Activated T-helper 9 cell treated with anti-CD3 and anti-CD28 coated beads, Interleukin-2, amount 50 U/mL, for 16 hours (primary cell): ENCODE data around the gene PIGB.
"Not testable (repeated sequence)": the region's sequence is repeated elsewhere in the genome, so short reads cannot be mapped to it uniquely, and the experiment has no call there.

ENCODE experiments used
- DNase-seq: peaks from one replicate; pipeline ENCODE4 v3.0.0-alpha.2; 2020; ENCODE audit warnings: low read depth

The PIGB gene

GRCh38 chr15:55302801-55303200 lies 16.2 kb upstream of the PIGB start:
- not testable (repeated sequence) for DNase-seq

DNA sequence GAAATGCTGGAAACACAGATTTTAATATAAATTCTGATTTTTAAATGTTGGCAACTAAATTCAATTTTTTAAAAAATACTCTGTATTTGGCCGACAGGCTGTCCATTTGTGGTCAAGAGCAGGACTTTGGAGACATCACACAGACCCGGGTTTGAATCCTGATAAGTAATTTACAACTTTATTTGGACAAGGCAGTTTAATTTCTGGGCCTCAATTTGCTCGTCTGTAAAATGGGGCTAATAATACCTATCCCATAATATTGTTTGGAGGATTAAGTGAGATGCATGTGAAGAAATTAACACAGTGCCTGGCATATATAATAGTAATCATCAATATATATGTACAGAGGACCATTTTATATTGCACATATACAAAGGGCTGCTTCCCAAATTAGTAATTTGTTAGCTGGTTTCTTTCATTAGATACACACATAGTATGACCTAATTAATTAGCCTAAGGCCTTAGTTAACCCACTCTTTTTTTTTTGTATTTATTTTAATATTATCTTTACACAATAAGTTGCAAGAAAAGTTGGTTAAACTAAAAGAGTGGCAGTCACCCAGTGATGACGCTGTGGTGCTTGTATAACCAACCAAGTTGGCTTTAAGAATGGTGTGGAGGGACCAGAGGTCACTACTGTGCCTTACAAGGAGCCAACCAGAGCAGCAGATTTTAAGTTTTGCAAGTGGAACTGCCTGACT lies 665 bp downstream of the PIGB start:
- no peak for DNase-seq

DNA sequence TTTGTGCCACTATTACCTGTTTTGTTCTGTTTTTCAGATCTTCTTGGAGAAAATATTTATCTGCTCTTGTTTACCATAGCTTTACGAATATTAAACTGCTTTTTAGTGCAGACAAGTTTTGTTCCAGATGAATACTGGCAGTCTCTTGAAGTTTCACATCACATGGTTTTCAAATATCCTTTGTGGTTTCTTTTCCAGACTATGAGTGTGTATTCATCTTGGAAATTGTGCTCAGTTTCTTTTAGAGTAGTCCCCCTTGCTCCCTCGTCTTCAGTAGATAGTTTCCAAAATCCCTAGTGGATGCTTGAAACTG lies 1.2 kb downstream of the PIGB start:
- DNase-seq, result no peak

DNA sequence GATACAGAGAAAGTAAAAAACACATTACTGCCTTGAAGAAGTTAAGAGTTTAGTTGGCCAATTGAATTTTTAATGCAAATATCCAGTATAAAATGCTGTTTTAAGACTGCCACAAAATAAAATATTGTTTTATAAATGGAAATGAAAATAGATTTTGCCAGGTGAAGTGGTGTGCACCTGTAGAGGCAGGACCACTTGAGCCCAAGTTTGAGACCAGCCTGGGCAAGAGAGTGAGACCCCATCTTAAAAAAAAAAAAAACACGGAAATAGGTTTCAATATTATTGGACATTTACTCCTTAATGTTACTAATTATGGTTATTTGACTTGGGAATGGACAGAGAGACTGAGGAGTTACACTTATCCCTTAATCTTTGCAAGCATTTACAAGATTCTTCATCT lies 1.9 kb downstream of the PIGB start:
- no peak for DNase-seq

- DNase-seq, result no peak
Measured at GRCh38 chr15:55322467-55322866, 3.4 kb downstream of the PIGB start.

DNA sequence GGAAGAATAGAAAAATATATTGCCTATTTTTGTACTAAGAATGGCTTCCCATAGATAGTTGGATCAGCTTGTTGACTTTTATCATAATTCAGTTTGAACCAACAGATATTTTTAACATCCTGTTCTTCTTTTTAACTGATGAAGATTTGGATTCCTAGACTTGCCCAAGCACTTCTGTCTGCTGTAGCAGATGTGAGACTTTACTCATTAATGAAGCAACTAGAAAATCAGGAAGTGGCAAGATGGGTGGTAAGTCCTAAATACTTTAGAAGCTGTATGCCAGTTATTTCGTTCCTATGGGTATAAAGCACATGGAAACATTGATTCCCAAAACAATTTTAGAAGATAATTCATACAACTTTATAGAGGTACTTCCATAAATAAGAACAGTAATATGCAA lies 8.4 kb downstream of the PIGB start:
- DNase-seq, result no peak

DNA sequence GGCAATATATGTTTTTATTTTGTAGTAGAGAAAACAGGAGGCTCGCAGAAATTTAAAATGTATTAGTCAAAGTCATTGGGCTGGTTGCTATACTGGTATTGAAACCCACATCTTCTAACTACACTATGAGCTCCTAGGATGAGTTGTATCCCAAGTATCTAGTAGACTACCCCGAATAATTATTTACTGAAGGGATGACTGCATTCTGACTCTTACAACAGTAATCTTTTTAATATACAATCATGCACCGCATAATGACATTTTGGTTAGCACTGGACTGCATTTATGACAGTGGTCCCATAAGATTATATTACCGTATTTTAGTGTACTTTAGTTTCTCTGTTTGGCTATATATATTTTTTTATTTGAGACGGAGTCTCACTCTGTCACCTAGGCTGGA lies 15.3 kb downstream of the PIGB start:
- no peak for DNase-seq

- no peak for DNase-seq
Measured at GRCh38 chr15:55334997-55335396, 16.0 kb downstream of the PIGB start.

GRCh38 chr15:55337160-55337559 lies 18.1 kb downstream of the PIGB start:
- DNase-seq, result no peak

DNA sequence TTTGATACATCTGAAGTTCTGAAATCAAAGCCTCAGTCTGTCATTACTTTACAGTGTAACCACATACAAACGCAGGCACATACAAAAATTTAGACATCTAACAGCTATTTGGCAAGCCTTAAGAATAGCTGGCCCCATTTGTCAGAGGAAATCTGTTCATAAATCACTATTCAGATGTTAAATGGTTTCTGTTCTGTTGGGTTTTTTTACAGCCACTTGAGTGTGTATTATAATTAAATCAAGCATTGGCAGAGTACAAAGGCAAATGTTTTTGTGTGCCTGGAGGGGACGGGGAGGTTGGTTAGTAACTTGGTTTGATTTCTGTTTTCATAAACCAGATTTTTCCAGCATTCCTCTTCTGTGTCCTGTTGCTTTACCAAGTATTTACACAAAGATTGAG lies 24.1 kb downstream of the PIGB start:
- no peak for DNase-seq

DNA sequence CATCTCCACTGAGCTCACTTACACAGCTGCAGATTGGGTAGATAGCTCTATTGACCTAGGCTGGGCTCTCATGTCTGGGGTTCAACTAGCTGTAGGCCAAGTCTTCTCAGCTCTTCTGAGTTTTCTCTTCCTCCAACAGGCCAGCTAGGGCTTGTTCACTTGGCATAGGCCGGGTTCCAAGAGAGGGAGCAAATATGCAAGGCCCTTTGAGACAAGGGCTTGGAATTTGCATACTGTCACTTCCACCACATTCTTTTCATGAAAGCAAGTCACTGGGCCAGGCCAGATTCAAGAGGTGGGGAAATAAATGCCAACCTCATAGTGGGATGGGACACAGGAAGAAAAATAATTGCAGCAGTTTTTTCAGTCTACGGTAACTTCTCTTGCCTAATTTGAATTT lies 25.2 kb downstream of the PIGB start:
- DNase-seq, result no peak

DNA sequence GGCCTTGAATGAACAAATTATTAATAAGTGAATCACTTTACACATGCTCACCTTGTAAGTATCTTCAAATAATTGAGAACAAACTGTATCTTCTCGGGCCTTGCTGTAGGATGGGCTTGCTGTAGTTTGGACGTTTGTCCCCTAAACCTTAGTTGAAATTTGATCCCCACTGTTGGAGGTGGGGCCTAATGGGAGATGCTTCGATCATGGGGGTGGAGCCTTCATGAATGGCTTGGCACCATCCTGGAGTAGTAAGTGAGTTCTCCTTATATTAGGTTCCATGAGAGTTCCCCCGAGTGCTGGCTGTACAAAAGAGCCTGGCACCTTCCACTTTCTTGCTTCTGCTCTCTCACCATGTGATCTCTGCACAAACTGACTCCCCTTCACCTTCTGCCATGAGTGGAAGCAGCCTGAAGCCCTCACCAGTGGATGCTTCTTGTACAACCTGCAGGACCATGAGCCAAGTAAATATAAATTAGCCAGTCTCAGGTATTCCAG lies 29.3 kb downstream of the PIGB start:
- no peak for DNase-seq

DNA sequence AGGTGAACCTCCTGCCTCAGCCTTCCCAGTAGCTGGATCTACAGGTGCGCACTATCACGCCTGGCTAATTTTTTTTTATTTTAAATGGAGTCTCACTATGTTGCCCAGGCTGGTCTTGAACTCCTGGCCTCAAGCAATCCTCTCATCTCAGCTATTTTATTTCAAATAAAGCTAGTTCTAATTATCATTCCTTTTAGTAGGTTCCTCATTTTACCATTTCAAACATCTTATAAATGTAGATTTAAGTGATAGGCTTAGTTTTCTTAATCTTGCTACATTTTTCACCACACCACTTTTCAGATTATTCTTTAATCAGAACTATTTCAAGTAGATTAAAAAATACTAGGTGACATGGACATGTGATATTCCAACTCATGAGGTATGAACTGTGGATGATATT lies 30.3 kb downstream of the PIGB start:
- DNase-seq, result no peak

GRCh38 chr15:55353025-55353424 lies 34.0 kb downstream of the PIGB start:
- DNase-seq, result no peak

GRCh38 chr15:55356985-55357585 lies 38.1 kb downstream of the PIGB start:
- no peak for DNase-seq

- no peak for DNase-seq
Measured at GRCh38 chr15:55357774-55358173, 38.8 kb downstream of the PIGB start.

GRCh38 chr15:55358471-55358870 lies 39.4 kb downstream of the PIGB start:
- DNase-seq, result no peak

DNA sequence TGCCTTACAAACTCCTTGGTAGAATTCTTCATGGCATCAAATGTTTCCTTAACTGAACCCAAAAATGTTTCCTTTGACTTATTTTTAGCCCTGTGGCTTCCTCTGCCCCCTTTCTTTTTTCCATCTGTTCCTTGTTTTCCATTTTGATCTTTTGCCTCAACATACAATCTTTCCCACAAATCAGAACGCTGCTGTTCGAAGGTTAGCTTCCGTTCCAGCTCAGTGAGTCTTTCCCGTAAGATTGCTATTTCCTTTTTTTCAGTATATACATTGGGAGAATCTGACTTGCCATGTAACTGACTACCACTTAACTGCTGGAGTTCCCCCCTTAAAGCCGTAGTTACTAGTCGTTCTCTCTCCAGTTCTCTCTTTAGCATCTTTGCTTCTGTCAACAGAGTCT lies 41.2 kb downstream of the PIGB start:
- no peak for DNase-seq

DNA sequence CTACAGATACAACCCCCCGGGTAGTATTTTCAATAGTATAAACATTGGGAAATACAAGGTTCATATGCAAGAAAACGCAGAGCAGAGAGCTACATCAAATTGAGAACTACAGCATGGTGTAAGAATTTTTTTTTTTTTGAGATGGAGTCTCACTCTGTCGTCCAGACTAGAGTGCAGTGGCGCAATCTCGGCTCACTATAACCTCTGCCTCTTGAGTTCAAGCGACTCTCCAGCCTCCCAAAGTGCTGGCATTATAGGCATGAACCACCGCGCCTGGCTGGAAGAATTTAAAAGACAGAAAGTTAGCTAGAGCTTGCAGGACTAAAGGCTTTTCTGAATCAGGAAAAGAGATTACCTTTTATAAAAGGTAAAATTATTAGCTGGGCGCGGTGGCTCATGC lies 42.0 kb downstream of the PIGB start:
- DNase-seq, result no peak

- DNase-seq, result no peak
Measured at GRCh38 chr15:55362641-55363040, 43.6 kb downstream of the PIGB start.

DNA sequence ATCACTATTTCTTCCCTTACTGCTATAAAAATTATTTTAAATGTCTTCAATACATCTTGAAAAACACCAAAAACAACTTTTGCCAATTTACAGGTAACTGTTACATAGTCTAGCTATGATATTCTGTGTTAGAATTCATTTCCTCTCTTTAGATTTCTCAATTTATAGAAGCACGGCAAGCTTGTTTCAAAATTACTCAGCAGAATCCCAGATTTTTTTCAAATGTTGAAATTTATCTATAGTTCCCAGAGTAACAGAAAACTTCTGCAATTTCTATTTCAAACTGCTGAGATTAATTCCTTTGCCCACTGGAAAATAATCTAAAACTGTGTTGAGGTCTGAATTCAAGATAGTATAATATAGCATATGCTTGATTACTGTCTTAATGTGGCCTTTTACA lies 48.0 kb downstream of the PIGB start:
- no peak for DNase-seq

GRCh38 chr15:55372701-55373440 lies 53.8 kb downstream of the PIGB start:
- DNase-seq, result no peak

- no peak for DNase-seq
Measured at GRCh38 chr15:55379095-55379494, 60.1 kb downstream of the PIGB start.

- no peak for DNase-seq
Measured at GRCh38 chr15:55381595-55381994, 62.6 kb downstream of the PIGB start.
